Testis (tissue), 2 donors: ENCODE measurements around the gene CNTN5.

Experiments used
- CTCF ChIP-seq, 3 experiments: fragments of 450-650 bp in 2 of 3; fragments of 200-600 bp in 1 of 3; sonication (generic) in 1 of 3; IDR thresholded peaks; one replicate each; pipeline ENCODE4 v1.5.1; 2016 to 2019; ENCODE audit warnings: antibody characterized with exemption in 3 of 3, mild to moderate bottlenecking in 2 of 3, moderate library complexity in 1 of 3
- POLR2A ChIP-seq: fragments of 450-650 bp; IDR thresholded peaks from one replicate; pipeline ENCODE4 v1.6.1; 2017; ENCODE audit warnings: antibody characterized with exemption, mild to moderate bottlenecking, moderate library complexity

- no peak for TF ChIP-seq CTCF (IDR thresholded peaks at IDR 0.05)
- no peak for TF ChIP-seq POLR2A
Observed at GRCh38 chr11:99019696-99020095, 1.1 kb upstream of the CNTN5 start.
